Daoy (cell line): ENCODE results near the gene FHOD3. TPM values are rescaled to one million over a fixed set of nuclear protein-coding genes. Genes with fewer than 3 reads are reported as not detected.

ENCODE experiments used
- DNase-seq: peaks from one replicate; pipeline ENCODE4 v3.0.0-alpha.2; 2015; ENCODE audit warnings: low read depth
- total RNA-seq: library from RNA; depleted of rRNA; stranded (reverse); fragments of >200 nt; shearing (Covaris generic); gene quantifications from 2 replicates; pipeline ENCODE4 v1.2.3, GENCODE V29; 2014

Gene FHOD3
- total RNA-seq, 1 experiment from 2014 or later = 17.8 TPM

DNA sequence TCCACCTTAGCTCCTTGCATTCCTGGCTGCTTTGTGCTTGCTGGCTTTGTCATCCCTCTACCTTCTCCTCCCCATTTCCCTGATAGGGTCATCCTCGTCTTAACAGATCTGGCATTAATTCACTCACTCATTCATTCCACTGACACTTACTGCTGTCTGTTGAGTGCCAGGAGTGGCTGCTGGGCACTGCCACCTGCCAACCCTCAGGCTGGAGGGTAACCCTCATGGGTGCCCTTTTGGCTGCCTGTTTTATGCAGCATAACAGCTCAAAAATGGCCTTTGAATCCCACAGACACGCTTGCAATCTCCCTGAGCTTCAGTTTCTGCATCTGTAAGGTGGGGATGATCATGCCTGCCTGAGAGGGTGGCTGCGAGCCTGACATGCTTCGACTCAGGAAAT is 25.2 kb downstream of the FHOD3 start:
- no peak for DNase-seq

DNA sequence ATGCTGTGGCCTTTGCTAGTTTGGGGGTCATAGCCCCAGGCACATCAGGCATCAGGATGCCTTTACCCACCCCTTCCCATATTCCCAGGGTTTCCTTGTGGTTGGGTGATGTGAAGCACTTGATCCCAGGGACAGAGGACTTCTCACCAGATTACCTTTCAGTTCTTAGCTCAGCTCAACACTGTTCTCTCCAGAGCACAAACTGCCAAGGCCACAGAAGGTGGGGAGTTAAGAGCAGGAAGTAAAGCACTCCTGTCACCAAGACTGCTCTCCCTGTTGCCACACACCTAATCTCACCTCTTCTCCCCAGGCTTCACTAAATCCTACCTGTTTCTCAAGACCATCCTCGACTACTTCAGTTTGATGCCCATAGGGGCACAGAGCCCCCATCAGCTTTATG is 25.9 kb downstream of the FHOD3 start:
- no peak for DNase-seq

DNA sequence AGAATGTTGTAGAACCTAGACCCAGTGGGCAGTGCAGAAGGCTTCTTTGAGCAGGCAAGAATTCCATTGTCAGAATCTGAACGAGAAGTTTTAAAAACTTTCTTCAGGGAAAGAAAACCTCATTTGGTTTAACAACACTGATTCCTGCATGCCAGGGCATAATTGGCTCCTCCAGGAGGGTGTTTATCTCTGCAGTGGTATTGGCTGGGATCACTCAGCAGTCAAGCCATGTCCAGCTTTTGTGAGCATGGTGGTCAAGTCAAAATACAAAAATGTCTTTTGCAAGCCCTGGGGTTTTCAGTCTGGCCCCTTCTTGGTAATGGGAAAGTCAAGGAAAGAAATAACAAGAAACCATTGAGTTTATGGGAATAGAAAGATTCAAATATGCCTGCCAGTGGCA is 28.3 kb downstream of the FHOD3 start:
- no peak for DNase-seq

DNA sequence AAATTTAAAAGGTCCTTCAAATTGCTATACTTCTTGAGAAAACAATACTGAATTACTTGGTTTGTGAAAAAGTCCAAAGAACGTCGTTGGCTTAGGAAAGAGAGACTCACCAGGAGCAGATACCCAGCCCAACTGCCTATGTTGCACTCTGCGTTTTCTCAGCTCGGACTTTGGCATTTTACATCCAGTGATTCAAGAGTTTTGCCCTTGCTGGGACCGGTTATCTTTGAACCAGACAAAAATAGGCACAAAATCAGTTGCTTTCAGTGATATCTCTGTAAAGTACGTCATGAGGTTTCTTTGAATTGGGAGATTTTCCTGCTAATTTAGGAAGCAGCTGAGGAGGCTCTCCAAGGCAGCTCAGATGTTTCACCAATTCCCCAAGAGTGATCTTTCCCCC is 29.3 kb downstream of the FHOD3 start:
- no peak for DNase-seq

DNA sequence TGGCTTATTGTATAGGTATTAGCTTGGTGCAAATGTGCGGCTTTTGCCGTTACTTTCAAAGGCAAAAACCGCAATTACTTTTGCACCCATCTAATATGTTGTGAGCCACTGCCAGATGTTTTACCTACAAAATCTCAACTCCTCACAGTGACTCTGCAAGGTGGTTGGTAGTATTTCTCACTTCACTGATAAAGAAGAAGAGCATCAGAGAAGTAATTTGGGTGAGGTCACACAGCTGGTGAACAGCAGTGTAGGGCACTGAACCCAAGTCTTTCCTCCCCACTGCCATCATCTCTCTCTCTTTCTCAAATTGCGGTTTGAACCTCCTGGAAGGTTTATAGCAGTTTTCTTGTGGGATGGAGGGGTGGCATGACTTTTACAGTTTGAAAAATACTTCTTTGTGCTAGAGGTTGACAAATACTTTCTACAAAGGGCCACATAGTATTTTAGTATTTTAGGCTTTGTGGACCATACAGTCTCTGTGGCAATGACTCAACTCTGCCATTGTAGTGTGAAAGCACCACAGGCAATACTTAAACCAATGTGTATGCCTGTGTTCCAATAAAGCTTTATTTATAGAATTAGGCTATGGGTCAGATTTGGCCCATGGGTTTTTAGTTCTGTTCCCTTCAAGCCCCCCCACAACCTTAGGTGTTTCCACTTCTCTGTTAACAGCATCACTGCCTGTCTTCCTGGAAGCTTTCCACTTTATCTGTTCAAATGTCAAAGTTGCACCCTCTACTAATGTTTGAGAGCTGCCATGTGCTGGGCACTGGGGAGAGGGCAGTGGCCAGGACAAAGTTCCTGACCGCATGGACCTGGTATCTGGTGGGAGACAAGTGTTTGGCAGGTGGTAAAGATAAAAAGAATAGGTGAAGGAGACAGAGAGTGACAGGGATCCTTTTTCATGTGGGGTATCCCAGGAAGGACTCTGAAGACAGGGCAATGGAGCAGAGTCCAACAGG is 30.1 kb downstream of the FHOD3 start:
- no peak for DNase-seq

DNA sequence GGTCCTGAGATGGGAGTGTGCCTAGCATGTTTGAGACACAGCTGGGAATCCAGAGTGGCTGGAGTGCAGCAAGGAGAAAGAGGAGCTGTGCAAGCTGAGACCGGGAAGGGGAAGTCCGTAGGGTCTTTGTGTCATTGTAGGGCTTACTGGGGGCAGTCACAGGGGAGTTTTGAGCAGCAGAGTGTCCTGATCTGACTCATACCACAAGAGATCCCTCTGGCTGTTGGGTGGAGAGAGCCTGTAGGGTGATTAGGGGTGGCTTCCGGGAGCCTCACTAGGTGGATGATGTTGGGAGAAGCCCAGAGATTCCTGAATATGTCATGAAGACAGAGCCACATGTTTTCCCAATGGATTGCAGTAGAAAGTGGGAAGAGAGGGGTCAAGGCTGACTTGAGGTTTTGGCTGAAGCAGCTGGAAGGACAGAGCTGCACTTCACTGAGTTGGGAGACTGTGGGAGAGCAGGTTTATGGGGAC is 30.9 kb downstream of the FHOD3 start:
- DNase-seq = no peak

DNA sequence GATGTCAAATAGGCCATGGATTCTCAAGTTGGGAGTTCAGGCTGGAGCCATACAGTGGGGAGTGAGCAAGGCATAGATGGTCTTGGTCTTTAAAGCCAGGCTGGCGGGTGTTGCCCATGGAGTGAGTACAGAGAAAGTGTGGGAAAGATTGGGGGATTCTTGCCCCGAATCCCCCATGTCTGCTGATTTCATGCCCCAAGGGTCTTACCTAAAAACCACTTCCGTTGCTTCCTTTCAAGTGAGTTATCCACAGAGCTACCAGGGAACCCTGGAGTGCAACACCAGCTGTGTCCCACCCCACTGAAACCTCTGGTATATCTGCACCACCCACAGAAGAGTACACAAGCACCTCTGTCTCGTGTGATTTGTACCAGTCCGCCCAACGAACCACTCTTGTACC is 31.4 kb downstream of the FHOD3 start:
- no peak for DNase-seq

DNA sequence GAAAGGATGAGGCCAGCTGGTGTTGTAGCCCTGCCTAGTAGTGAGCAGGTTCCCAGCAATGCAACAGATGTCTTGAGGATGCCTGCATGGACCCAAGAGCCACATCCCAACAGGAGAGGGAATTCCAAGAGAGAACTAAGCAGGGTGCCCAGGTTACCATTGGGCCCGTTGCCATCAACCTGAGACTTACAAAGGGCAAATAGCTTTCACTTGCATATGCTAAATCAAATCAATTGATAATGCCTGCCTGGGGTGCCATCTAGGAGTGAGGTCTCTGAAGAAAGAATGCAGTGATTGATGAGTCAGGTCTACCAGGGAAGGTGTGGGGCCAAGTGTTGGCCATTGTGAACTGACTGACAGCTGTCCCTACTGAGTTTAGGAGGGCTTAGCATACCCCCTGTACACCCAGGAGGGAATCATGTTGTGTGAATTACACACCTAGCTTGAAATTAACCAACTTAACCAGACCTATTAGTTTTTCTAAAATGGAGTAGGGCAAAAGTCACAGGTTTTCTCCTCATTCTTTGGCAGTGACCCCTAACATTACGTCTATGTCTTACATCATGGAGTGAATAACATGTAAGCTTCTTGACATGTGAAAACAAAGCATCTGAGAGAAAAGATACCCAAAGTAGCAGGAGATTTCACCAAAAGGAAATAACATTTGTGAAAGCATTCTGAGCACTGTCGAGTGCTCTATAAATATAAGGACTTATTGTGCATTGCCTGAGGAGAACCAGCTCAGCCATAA is 32.3 kb downstream of the FHOD3 start:
- DNase-seq = no peak

DNA sequence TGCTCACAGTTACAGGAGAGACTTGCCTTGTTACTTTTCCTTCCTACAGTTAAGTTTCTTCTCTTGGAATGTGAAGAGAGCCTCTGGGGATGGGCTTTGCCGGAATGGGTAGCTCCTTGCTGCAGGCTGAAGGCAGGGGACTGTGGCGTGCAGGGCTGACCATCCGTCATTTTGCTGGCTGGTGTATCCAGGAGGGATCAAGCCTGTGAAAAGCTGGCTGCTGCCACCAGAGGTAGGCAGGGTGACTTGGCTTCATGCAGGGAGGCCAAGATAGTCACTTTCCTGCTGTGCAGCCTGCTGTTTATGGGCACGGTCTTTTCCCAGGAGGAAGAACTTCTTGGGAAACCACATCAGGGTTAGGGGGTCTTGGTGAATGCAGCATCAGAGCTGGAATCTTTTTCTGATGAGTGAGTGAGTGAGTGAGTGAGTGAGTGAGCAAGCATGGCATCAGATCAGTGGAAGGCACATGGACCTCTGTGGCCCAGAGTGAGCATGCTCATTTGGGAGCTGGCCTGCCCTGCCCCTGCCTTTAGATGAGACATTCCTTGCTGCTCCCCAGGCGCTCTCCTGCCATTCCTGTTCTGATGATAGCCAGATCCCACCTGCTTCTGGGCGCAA is 33.0 kb downstream of the FHOD3 start:
- DNase-seq = no peak

DNA sequence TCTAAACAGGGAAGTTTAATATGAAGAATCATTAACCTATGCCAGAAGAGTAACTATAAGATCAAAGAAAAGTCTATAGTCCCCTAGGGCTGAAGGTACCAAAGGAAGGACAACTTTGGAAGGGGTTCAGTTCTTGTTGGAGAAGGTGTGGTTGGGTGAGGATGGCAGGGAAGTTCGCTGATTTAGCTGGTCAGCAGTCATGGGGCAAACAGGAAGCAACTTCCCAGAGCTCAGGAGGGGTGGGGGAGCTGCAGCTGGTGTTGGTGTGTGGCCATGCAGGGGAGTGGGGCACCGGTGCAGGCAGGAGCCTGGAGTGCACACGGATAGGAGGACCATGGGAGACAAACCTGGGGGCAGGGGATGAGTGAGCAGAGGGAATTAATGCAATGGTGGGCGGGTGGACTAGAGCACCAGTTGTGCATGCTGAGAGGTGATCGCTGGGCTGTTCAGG is 34.0 kb downstream of the FHOD3 start:
- no peak for DNase-seq

DNA sequence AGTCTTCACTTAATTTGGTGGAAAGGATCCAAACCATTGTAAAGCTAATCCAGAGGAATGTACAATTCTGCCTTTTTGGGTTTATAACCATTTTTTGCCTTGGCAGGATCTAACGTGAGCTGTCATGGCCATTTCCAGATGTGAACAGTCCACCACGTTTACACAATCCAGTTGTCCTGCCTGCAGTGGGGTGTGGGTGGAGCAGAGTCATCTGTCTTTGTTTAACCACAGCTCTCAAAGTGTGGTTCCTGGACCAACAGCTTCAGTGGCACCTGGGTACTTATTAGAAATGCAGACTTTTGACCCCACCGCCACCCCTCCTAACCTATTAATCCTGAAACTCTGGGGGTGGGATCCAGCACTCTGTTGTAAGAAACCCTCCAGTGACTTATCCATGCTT is 35.9 kb downstream of the FHOD3 start:
- DNase-seq = no peak

DNA sequence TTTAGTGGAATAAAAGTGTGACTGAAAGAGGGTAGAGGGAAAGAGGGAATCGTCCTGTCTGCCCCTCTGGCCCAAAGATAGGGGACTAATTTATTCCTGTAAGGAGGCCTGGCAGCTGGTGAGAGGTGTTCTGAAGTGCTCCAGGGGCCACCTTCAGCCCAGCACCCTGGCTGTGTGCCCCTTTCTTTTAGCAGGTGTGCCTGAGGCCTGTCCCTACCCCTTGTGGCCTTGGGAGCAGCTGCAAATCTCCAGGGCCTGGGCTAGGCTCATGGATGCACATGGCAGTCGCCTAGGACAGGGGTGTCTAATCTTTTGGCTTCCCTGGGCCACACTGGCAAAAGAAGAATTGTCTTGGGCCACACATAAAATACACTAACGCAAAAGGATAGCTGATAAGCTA is 37.3 kb downstream of the FHOD3 start:
- DNase-seq = no peak

DNA sequence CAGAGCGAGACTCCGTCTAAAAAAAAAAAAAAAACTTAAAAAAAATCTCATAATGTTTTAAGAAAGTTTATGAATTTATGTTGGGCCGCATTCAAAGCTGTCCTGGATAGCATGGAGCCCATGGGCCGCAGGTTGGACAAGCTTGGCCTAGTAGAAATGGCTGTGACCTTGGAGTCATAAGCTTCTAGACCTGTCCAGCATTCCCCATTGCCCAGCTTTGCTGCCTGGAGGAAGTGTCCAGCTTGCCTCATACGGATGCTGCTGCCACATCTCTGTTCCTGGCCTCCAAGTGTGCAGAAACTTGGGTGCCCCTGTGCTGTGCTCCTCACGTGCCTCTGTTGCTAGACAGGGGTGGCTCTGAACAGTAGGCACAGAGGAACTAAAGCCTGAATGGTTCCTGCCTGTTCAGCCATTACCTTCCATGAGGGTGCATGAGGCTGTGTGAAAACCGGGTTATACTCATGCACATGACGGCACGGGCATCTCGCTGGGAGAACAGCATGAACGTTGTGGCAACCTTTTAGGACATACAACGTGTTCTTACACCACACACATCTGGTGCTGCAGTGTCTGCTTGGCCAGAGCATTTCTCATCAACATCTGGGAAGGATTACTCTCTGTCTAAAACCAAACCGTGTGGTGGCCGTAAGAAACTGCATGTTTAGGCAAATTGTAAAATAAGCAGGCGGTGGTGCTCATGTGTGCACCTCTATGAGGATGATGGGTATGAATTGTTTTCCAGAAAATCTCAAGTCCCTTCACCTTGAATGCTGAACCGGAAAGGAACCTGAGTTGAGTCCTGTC is 38.2 kb downstream of the FHOD3 start:
- no peak for DNase-seq

DNA sequence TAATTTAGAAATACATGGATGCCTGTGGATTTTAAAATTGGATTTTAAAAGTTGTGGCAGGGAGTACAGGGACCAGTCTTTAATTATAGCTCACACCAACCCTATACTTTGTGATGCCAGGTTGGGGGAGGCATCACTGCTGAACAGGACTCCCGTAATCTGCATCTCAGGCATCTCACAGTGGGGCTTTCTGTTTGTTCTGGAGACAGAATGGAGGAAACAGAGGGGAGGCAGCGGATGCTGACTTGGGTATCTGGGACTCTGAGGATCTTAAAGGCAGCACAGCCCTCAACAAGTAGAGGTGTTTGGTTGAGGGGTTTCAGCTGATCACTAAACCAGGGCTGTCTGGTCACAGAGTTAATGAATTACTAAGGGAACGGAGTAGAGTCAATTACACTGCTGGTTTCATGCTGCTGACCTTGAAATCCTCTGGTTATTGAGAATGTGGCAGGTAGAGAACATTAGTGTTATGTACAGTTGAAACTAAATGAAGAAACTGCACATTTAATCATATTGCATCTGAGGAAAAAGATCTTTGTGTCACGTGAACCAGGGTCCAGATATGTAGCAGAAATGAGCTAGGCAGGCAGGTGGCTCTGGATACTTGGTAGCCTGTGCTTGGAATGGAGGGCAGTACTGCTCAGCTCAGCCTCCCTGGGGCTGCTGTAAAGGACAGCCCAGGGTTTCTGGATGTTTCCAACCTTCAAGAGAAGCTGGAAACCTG is 40.3 kb downstream of the FHOD3 start:
- DNase-seq = no peak

DNA sequence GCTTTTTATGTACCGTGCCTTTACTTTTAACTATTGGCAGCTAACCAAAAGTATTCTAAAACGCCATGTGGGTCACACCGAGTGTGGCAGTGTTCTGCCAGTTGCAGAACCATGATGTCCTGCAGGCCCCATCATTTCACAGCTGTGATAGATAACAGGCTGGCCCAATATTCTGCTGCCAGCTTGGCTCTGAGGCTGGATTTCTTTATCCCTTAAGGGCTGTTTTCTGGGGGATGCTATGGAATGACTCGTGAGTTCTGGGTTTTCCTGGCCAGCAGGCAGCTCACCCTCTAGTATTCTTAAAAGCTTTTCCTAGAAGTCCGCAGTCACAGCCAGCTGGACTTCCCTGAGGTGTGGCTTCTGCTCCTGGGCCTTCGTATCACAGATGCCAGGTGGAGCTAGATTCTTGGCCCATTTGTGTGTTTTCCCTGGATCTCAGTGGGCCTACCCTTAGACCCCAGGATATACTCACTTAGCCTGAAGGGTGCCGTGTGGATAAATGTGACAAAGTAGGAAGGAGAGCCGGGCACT is 41.0 kb downstream of the FHOD3 start:
- DNase-seq = no peak

DNA sequence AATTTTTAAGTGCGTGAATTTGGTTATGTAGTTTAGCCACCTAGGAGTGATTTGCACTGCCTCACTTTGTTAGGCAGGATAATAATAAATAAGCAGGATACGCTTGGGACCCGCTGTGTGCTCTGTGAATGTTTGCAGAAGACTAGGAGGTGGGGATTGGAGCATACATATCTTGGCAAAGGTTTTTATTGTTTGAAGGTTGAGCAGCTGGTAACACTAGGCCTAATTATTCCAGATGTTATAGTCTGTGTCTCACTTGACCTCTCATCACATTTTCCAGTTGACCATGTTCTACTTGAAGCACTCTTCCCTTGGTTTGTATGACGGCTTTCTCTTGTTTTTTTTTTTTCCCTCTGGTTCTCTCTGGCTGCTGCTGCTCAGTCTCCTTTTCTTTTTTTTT is 42.7 kb downstream of the FHOD3 start:
- DNase-seq = no peak

DNA sequence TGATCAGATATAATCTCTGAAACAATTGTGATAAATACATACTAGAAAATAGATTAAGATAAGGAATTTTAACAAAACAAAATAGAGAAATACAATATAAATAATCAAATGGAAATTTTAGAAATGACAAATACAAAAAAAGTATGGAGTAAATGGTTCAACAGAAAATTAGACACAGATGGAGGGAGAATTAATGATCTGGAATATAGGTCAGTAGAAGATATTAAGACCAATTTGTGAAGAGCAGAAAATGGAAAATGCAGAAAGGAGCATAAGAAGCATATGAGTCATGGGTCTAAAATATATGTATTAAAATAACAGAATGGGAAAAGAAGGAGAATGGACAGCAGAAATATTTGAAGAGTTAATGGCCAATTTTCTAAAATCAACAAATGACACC is 44.4 kb downstream of the FHOD3 start:
- no peak for DNase-seq

DNA sequence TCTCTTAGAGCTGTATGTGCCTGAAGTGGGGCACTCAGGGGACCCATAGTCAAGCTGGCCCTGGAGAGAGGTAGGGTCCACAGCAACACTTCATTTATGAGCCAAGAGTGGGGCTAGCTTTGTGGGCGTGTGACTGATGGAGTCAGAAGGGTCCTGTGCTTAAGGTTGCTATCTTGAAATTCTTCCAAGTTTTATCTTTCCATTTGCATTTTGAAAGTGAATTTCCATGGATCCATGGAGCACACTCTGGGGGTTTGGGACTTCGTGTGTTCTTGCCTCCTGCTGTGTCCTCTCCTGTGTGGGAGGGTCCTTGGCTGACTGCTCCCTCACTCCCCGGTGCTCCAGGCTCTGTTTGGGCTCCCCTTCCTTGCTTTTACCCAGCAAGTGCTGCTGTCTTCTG is 50.8 kb downstream of the FHOD3 start:
- no peak for DNase-seq

DNA sequence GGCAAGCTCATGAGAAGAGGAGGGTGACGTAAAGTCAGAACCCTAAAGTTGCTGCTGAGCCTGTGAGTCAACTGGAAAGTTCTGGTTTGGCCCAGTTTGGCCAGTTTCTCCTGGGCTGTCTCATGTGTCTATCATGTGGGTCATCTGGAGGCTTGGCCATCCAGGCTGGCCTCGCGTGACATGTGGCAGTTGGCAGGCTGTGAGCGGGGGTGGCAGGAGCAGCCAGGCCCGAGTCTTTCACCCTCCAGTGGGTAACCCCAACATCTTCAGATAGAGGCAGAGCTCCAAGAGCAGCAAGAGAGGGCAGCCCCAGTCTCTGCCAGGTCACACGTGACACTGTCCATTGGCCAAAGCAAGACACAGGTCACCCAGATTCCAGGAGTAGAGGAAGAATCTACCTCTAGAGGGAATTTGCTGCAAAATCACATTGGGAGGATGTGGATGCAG is 51.5 kb downstream of the FHOD3 start:
- DNase-seq = no peak

DNA sequence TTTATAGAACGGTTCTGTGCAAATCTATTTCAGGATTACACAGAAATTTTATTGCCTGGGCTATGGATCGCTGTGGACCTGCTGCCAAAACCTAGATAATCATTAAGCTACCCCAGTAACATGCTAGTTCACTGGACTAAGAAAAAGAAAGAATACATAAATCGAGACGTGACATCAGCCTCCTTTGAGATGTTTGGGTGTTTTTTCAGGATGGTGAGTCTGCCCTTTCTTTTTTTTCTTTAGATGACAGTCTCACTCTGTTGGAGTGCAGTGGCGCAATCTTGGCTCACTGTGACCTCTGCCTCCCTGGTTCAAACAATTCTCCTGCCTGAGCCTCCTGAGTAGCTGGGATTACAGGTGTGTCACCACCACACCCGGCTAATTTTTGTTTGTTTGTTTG is 52.0 kb downstream of the FHOD3 start:
- no peak for DNase-seq

DNA sequence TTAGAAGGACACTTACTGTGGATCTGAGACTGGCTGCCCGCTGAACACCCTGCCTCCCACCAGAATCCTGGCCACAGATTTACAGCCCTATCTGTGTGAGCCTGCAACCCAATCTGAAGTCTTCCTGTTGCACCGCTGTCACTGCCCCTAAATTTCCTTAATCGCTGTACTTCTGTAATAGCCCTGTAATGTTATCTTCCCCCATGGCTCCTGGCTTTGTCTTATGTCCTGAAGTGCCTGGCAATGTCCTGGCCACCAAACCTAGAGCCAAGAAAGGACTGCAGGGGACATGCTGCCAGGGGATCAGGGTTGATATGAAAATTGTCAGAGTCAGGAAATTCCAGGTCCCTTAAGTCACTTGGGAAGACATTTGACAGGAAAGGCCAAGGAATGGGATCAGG is 52.7 kb downstream of the FHOD3 start:
- DNase-seq = no peak
